ENCODE measurements around the gene RERE. TPM values are rescaled to one million over a fixed set of nuclear protein-coding genes. Genes with fewer than 3 reads are reported as not detected.

RERE gene
- total RNA-seq, 1 experiment from 2014 or later: 40.6 TPM

DNA sequence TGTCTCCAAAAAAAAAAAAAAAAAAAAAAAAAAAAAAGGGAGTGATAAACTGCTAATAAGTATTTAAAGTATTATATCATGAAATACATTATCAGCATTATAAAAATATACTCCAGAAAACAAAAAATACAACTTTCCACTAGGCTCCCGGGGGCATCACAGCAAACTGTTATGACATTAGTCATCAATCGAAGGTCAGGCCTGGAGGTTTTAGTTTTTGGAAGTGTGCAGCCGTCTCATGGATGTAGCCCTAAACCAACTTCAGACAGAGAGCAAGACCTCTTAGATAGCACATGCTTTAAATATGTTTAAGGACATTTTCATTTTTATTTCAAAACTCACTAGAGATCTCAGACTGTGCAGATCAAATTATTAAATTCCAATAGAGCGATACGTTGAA, 106.3 kb downstream of the RERE start:
- intact Hi-C loops (cut with micrococcal nuclease): loop anchor here (10.0 kb wide), 1 partner anchor 736 kb away; no protein-coding TSS in a partner anchor

DNA sequence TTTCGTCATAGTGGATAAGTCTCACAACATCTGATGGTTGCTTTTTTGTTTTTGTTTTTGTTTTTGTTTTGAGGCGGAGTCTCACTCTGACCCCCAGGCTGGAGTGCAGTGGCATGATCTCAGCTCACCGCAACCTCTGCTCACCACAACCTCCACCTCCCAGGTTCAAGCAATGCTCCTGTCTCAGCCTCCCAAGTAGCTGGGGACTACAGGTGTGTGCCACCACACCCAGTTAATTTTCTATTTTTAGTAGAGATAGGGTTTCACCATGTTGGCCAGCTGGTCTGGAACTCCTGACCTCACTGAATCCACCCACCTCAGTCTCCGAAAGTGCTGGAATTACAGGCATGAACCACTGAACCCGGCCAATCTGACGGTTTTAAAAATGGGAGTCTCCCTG, 109.2 kb downstream of the RERE start:
- TF ChIP-seq, protein P1, sequence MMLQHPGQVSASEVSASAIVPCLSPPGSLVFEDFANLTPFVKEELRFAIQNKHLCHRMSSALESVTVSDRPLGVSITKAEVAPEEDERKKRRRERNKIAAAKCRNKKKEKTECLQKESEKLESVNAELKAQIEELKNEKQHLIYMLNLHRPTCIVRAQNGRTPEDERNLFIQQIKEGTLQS (IDR thresholded peaks at IDR 0.05): no peak
- TF ChIP-seq, protein P2, sequence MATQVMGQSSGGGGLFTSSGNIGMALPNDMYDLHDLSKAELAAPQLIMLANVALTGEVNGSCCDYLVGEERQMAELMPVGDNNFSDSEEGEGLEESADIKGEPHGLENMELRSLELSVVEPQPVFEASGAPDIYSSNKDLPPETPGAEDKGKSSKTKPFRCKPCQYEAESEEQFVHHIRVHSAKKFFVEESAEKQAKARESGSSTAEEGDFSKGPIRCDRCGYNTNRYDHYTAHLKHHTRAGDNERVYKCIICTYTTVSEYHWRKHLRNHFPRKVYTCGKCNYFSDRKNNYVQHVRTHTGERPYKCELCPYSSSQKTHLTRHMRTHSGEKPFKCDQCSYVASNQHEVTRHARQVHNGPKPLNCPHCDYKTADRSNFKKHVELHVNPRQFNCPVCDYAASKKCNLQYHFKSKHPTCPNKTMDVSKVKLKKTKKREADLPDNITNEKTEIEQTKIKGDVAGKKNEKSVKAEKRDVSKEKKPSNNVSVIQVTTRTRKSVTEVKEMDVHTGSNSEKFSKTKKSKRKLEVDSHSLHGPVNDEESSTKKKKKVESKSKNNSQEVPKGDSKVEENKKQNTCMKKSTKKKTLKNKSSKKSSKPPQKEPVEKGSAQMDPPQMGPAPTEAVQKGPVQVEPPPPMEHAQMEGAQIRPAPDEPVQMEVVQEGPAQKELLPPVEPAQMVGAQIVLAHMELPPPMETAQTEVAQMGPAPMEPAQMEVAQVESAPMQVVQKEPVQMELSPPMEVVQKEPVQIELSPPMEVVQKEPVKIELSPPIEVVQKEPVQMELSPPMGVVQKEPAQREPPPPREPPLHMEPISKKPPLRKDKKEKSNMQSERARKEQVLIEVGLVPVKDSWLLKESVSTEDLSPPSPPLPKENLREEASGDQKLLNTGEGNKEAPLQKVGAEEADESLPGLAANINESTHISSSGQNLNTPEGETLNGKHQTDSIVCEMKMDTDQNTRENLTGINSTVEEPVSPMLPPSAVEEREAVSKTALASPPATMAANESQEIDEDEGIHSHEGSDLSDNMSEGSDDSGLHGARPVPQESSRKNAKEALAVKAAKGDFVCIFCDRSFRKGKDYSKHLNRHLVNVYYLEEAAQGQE (IDR thresholded peaks at IDR 0.05; ENCODE audit: low read depth): no peak
- no peak for TF ChIP-seq CEBPB (IDR thresholded peaks at IDR 0.05; ENCODE audit: low read depth)
- POLR2A ChIA-PET: no interaction called here
- Histone ChIP-seq H3K27me3 (ENCODE audit: insufficient read depth, low read length) (no peaks in the 10 kb centered on the region), H4K20me1 (ENCODE audit: insufficient read depth) (no peaks in the 10 kb centered on the region), H3K4me3 (replicated peaks in 1 of 2; ENCODE audit: low read depth in 1 of 2, low read length in 2 of 2) (no peak overlapping the region), H3K36me3 (ENCODE audit: control insufficient read depth in 1 of 2, insufficient read depth in 2 of 2, low read length in 2 of 2) (no peaks in the 10 kb centered on the region), H3K27ac (ENCODE audit: low read depth, low read length) (no peak overlapping the region), H3K9me2 (ENCODE audit: insufficient read depth) (no peaks in the 10 kb centered on the region), H3K9ac (ENCODE audit: low read length) (no peak overlapping the region), H3K4me1 (ENCODE audit: control insufficient read depth in 1 of 2, insufficient read depth in 2 of 2, low read length in 2 of 2) (peaks cover 21 to 41% of the 10 kb centered on the region in 2 experiments), H2AFZ (ENCODE audit: low read depth, low read length, poor library complexity, severe bottlenecking) (no peak overlapping the region), H3K4me2 (ENCODE audit: low read length) (no peak overlapping the region), H3K79me2 (ENCODE audit: insufficient read depth, low read length) (no peaks in the 10 kb centered on the region), H3K9me3 (ENCODE audit: control insufficient read depth in 1 of 2, insufficient read depth in 1 of 2, low read depth in 1 of 2, low read length in 2 of 2) (no peaks in the 10 kb centered on the region)
- no TSS peak for BruUV-seq (replicated peaks)
- DNase-seq (ENCODE audit: low read depth, low spot score) (no peak), ATAC-seq (no peak)
- CTCF ChIA-PET: no interaction called here
- intact Hi-C loops (cut with micrococcal nuclease): no loop called here
- RAD21 ChIA-PET (ENCODE audit: low non-redundant PET in 1 of 2, low total read pairs in 2 of 2, uncharacterized antibody in 2 of 2, unreplicated experiment in 2 of 2): no interaction called here

More for the DNA sequence above, 106.3 kb downstream of the RERE start:
- no peaks in the 10 kb centered on the region for H4K20me1 ChIP-seq (ENCODE audit: insufficient read depth)
- no peak overlapping the region for H3K9ac ChIP-seq (ENCODE audit: low read length)
- no peaks in the 10 kb centered on the region for H3K36me3 ChIP-seq (ENCODE audit: control insufficient read depth in 1 of 2, insufficient read depth in 2 of 2, low read length in 2 of 2)
- H3K27ac ChIP-seq (ENCODE audit: low read depth, low read length): no peak overlapping the region
- no peak overlapping the region for H3K4me2 ChIP-seq (ENCODE audit: low read length)
- no TSS peak for BruUV-seq (replicated peaks)
- DNase-seq (ENCODE audit: low read depth, low spot score) (no peak), ATAC-seq (no peak)
- no peak overlapping the region for H2AFZ ChIP-seq (ENCODE audit: low read depth, low read length, poor library complexity, severe bottlenecking)
- ChIA-PET CTCF (no interaction called here), POLR2A (no interaction called here), RAD21 (ENCODE audit: low non-redundant PET in 1 of 2, low total read pairs in 2 of 2, uncharacterized antibody in 2 of 2, unreplicated experiment in 2 of 2) (no interaction called here)
- H3K9me3 ChIP-seq (ENCODE audit: control insufficient read depth in 1 of 2, insufficient read depth in 1 of 2, low read depth in 1 of 2, low read length in 2 of 2): no peaks in the 10 kb centered on the region
- H3K79me2 ChIP-seq (ENCODE audit: insufficient read depth, low read length): 0 out of 2 replicates have a peak, but pooled peaks cover under 1% of the 10 kb centered on the region
- no peaks in the 10 kb centered on the region for H3K27me3 ChIP-seq (ENCODE audit: insufficient read depth, low read length)
- no peak for TF ChIP-seq EZH2phosphoT487 (IDR thresholded peaks at IDR 0.05; ENCODE audit: borderline replicate concordance)
- TF ChIP-seq, protein P3, sequence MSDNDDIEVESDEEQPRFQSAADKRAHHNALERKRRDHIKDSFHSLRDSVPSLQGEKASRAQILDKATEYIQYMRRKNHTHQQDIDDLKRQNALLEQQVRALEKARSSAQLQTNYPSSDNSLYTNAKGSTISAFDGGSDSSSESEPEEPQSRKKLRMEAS (IDR thresholded peaks at IDR 0.05): no peak
- no peak for TF ChIP-seq SRF (IDR thresholded peaks at IDR 0.05; ENCODE audit: low read depth)
- H3K4me1 ChIP-seq (ENCODE audit: control insufficient read depth in 1 of 2, insufficient read depth in 2 of 2, low read length in 2 of 2): peaks cover 0 to 31% of the 10 kb centered on the region in 2 experiments; a peak in 2 of 4 replicates
- no peak overlapping the region for H3K4me3 ChIP-seq (replicated peaks in 1 of 2; ENCODE audit: low read depth in 1 of 2, low read length in 2 of 2)
- no peaks in the 10 kb centered on the region; the same call in 1 of the 2 replicates for H3K9me2 ChIP-seq (ENCODE audit: insufficient read depth)
